ENCODE data around the gene VARS1.

DNA sequence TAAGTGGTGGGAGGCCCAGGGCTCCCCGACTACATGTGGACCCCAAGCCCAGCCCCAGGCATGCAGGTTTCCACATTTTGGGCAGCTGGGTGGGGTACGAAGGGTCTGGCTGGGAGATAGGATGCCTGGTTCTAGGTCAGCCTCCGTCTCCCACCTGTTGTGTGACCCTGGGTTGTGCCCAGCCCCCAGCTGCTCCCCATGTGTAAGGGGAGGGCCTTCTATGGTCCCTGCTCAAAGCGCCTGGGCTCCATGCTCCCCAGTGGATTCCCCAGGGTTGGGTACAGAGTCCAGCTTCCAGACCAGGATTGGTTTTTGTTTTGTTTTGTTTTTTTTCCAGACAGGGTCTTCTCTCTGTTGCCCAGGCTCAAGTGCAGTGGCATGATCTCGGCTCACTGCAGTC is 17.4 kb downstream of the VARS1 start:
- TF ChIP-seq EZH2 (IDR thresholded peaks at IDR 0.05; ENCODE audit: low read depth, unreplicated experiment), result no peak
- TF ChIP-seq EZH2phosphoT487 (IDR thresholded peaks at IDR 0.05; ENCODE audit: unreplicated experiment), result no peak
- TF ChIP-seq, protein P1, sequence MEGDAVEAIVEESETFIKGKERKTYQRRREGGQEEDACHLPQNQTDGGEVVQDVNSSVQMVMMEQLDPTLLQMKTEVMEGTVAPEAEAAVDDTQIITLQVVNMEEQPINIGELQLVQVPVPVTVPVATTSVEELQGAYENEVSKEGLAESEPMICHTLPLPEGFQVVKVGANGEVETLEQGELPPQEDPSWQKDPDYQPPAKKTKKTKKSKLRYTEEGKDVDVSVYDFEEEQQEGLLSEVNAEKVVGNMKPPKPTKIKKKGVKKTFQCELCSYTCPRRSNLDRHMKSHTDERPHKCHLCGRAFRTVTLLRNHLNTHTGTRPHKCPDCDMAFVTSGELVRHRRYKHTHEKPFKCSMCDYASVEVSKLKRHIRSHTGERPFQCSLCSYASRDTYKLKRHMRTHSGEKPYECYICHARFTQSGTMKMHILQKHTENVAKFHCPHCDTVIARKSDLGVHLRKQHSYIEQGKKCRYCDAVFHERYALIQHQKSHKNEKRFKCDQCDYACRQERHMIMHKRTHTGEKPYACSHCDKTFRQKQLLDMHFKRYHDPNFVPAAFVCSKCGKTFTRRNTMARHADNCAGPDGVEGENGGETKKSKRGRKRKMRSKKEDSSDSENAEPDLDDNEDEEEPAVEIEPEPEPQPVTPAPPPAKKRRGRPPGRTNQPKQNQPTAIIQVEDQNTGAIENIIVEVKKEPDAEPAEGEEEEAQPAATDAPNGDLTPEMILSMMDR (conservative IDR thresholded peaks at IDR 0.05; ENCODE audit: low read depth in 2 of 2), result no peak
- no peak for TF ChIP-seq CREB1 (CRISPR knock-in tag; IDR thresholded peaks at IDR 0.05; ENCODE audit: low read depth)
- TF ChIP-seq POLR2AphosphoS5 (IDR thresholded peaks at IDR 0.05; ENCODE audit: low read depth), result no peak
- TF ChIP-seq JUNB (IDR thresholded peaks at IDR 0.05; ENCODE audit: unreplicated experiment), result no peak

All from GM23338 (cell line).